HepG2 (cell line): ENCODE measurements around the gene STK4. TPM values are rescaled to one million over a fixed set of nuclear protein-coding genes. Genes with fewer than 3 reads are reported as not detected.

Source experiments
- ATAC-seq: fragments of 200-7000 bp; cut with Tn5 transposase; 3 replicates; pipeline ENCODE4 v1.9.1; 2020; ENCODE audit warnings: mild to moderate bottlenecking, moderate library complexity
- BruUV-seq: library from RNA; stranded (reverse); fragments of 400-500 nt; replicated peaks from 2 replicates; lab custom pipeline; 2021; lab: Mats Ljungman, UMichigan
- CTCF ChIA-PET: fragments of 300-600 bp; formaldehyde crosslinking; extraction: SDS; loops from one replicate; lab custom pipeline; 2021; ENCODE audit warnings: low total read pairs, inconsistent platforms, low intra/inter-chr PET ratio; lab: Yijun Ruan, JAX
- POLR2A ChIA-PET: fragments of 350-600 bp; sonication (Branson Sonifier 250); formaldehyde crosslinking; loops from one replicate; lab custom pipeline; 2020; ENCODE audit warnings: antibody characterized with exemption, inconsistent platforms; lab: Yijun Ruan, JAX
- DNase-seq: peaks from one replicate; pipeline ENCODE4 v3.0.0-alpha.2; 2015; ENCODE audit warnings: low spot score
- FAIRE-seq: peaks from 3 replicates; lab custom pipeline; 2011; peaks lifted over from hg19 to GRCh38; lab: Jason Lieb, UNC
- H2AFZ ChIP-seq: one replicate; pipeline ENCODE4 v1.6.1; 2011; ENCODE audit warnings: low read length, inconsistent platforms
- H3K27ac ChIP-seq: fragments of 300-600 bp; 3 replicates; pipeline ENCODE4 v1.8.0; 2011; ENCODE audit warnings: mixed run types, mild to moderate bottlenecking, mixed read lengths, low read length, inconsistent platforms; ENCODE audit not compliant: insufficient read depth; ENCODE audit errors: extremely low read length
- H3K27me3 ChIP-seq, 2 experiments: fragments of 200-600 bp in 1 of 2; 2 replicates in 1 of 2; 3 replicates in 1 of 2; pipeline versions ENCODE4 v1.6.0 to v1.8.0; 2011; ENCODE audit warnings: low read length in 2 of 2, mild to moderate bottlenecking in 2 of 2, moderate library complexity in 2 of 2, inconsistent platforms in 1 of 2; ENCODE audit not compliant: insufficient read depth in 2 of 2, control insufficient read depth in 1 of 2
- H3K36me3 ChIP-seq, 2 experiments: fragments of 200-600 bp in 1 of 2; replicated peaks in 1 of 2; 2 replicates in 1 of 2; 3 replicates in 1 of 2; pipeline versions ENCODE4 v1.5.1 to v1.8.0; 2011; ENCODE audit warnings: low read length in 2 of 2, inconsistent platforms in 1 of 2; ENCODE audit not compliant: insufficient read depth in 2 of 2, control insufficient read depth in 1 of 2
- H3K4me1 ChIP-seq: 2 replicates; pipeline ENCODE4 v1.5.1; 2012; ENCODE audit warnings: low read length, inconsistent platforms; ENCODE audit not compliant: insufficient read depth
- H3K4me2 ChIP-seq: 2 replicates; pipeline ENCODE4 v1.6.0; 2011; ENCODE audit warnings: low read depth, low read length, inconsistent platforms
- H3K4me3 ChIP-seq, 3 experiments: fragments of 200-600 bp in 1 of 3; sonication (generic), shearing (Covaris generic) in 1 of 3; replicated peaks in 1 of 3; 2 replicates each; pipeline ENCODE4 v1.5.1; 2011 to 2016; ENCODE audit warnings: low read length in 3 of 3, inconsistent platforms in 2 of 3, low read depth in 2 of 3, mild to moderate bottlenecking in 2 of 3, control low read depth in 1 of 3, mixed read lengths in 1 of 3; ENCODE audit not compliant: insufficient read depth in 1 of 3
- H3K79me2 ChIP-seq: one replicate; pipeline ENCODE4 v1.6.1; 2011; ENCODE audit warnings: low read length, inconsistent platforms; ENCODE audit not compliant: insufficient read depth
- H3K9ac ChIP-seq: 2 replicates; pipeline ENCODE4 v1.6.0; 2011; ENCODE audit warnings: mild to moderate bottlenecking, low read depth, low read length, inconsistent platforms; ENCODE audit not compliant: insufficient read depth
- H3K9me3 ChIP-seq: 2 replicates; pipeline ENCODE4 v1.5.1; 2012; ENCODE audit warnings: mild to moderate bottlenecking, low read length
- H4K20me1 ChIP-seq: 2 replicates; pipeline ENCODE4 v1.6.0; 2011; ENCODE audit warnings: inconsistent platforms, mild to moderate bottlenecking, low read length, moderate library complexity; ENCODE audit not compliant: insufficient read depth
- ELF1 ChIP-seq: sonication (generic); formaldehyde crosslinking; IDR thresholded peaks from 2 replicates; pipeline ENCODE4 v1.4.0; 2020; ENCODE audit warnings: missing genetic modification reagents
- MAFF ChIP-seq: IDR thresholded peaks from 2 replicates; pipeline ENCODE4 v1.6.1; 2011; ENCODE audit warnings: low read depth, low read length, improper control_type of control experiment
- MAFK ChIP-seq, 2 experiments: IDR thresholded peaks in 1 of 2; conservative IDR thresholded peaks in 1 of 2; 2 replicates each; pipeline ENCODE4 v1.6.1; 2011; ENCODE audit warnings: improper control_type of control experiment in 2 of 2, low read length in 2 of 2
- MLXIP ChIP-seq: sonication (generic); formaldehyde crosslinking; IDR thresholded peaks from 2 replicates; pipeline ENCODE4 v1.9.0; 2021; ENCODE audit warnings: missing genetic modification reagents, borderline replicate concordance
- NCOA2 ChIP-seq: sonication (generic); formaldehyde crosslinking; IDR thresholded peaks from 2 replicates; pipeline ENCODE4 v1.8.0; 2022; ENCODE audit warnings: inconsistent platforms
- SAP130 ChIP-seq: IDR thresholded peaks from 2 replicates; pipeline ENCODE4 v1.6.1; 2016; ENCODE audit warnings: low read depth
- WGBS: methylation state at CpG from one replicate; pipeline ENCODE4 v1.1.6; 2017; ENCODE audit warnings: low lambda C conversion rate; 5-methylcytosine and 5-hydroxymethylcytosine counted together
- in situ Hi-C: cut with HindIII; loops from 2 replicates; pipeline ENCODE4 v1.10.0; 2017; ENCODE audit warnings: low pct_unique_long_range_greater_than_20kb; ENCODE audit not compliant: extremely low pct_ligation_motif_present
- intact Hi-C: fragments of 100-400 bp; cut with micrococcal nuclease; formaldehyde crosslinking; loops from one replicate; pipeline ENCODE4 v1.10.0; 2022; ENCODE audit not compliant: unreplicated experiment
- polyA plus RNA-seq, 8 experiments: library from polyadenylated mRNA; depleted of rRNA in 3 of 8; stranded (reverse) in 7 of 8; unstranded in 1 of 8; fragments of >200 nt; fragmentation: Illumina TruSeq in 4 of 8; extraction: Trizol in 4 of 8; gene quantifications; 2 replicates each; pipeline versions ENCODE4 v1.2.1 to v1.2.3, GENCODE V29; 2011 to 2016; ENCODE audit warnings: low read depth in 4 of 8, missing spikeins in 1 of 8, mixed read lengths in 1 of 8; ENCODE audit not compliant: insufficient read depth in 1 of 8
- total RNA-seq, 5 experiments: library from RNA; depleted of rRNA; stranded (reverse); fragments of >200 nt; fragmentation: Illumina TruSeq; extraction: Trizol; gene quantifications; 2 replicates each; pipeline ENCODE4 v1.2.3, GENCODE V29; 2016; ENCODE audit warnings: low read depth in 1 of 5
- TF ChIP-seq, protein P1 (sequence below): sonication (generic); formaldehyde crosslinking; IDR thresholded peaks from 2 replicates; pipeline ENCODE4 v1.5.0; 2020; ENCODE audit warnings: mild to moderate bottlenecking, missing genetic modification reagents, moderate library complexity

The STK4 gene
- total and polyA plus RNA-seq, 2 of the 13 experiments (the other 11 are each of a cell fraction or from before 2014, with no cell fraction given) = 25.6 to 38.3 TPM

- no peak for DNase-seq
- in situ Hi-C loops = no loop called here
- Histone ChIP-seq H4K20me1 (no peaks in the 10 kb centered on the region), H3K9ac (no peak within 1 kb of the TSS), H3K79me2 (no peaks in the 10 kb centered on the region), H3K4me3 (no peak within 1 kb of the TSS)
- no peak for TF ChIP-seq SAP130 (CRISPR knock-in tag)
- TF ChIP-seq, protein P1, sequence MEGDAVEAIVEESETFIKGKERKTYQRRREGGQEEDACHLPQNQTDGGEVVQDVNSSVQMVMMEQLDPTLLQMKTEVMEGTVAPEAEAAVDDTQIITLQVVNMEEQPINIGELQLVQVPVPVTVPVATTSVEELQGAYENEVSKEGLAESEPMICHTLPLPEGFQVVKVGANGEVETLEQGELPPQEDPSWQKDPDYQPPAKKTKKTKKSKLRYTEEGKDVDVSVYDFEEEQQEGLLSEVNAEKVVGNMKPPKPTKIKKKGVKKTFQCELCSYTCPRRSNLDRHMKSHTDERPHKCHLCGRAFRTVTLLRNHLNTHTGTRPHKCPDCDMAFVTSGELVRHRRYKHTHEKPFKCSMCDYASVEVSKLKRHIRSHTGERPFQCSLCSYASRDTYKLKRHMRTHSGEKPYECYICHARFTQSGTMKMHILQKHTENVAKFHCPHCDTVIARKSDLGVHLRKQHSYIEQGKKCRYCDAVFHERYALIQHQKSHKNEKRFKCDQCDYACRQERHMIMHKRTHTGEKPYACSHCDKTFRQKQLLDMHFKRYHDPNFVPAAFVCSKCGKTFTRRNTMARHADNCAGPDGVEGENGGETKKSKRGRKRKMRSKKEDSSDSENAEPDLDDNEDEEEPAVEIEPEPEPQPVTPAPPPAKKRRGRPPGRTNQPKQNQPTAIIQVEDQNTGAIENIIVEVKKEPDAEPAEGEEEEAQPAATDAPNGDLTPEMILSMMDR (CRISPR knock-in tag) = peak; percentile 26; the same call in 1 of the 2 replicates
- TF ChIP-seq, all 625 proteins: peak for 1
- H3K36me3 ChIP-seq = no peaks in the 10 kb centered on the region
- 4% methylated on average over 5 of the region's 6 CpGs for WGBS
- no peaks in the 10 kb centered on the region for H3K9me3 ChIP-seq
- no TSS peak for BruUV-seq
- no peak within 1 kb of the TSS for H2AFZ ChIP-seq
- H3K4me2 ChIP-seq = no peak within 1 kb of the TSS
- H3K27me3 ChIP-seq = peaks cover 1 to 6% of the 10 kb centered on the region in 2 experiments; a peak in 2 of 5 replicates
- intact Hi-C loops = no loop called here
- H3K4me1 ChIP-seq = peaks cover 7% of the 10 kb centered on the region; the same call in 1 of the 2 replicates
- no peak within 1 kb of the TSS for H3K27ac ChIP-seq
- no peak for FAIRE-seq
- ATAC-seq = no peak; the same call in 2 of the 3 replicates
- POLR2A ChIA-PET = no interaction called here
- CTCF ChIA-PET = no interaction called here
Observed at GRCh38 chr20:45124365-45124764, 158.1 kb downstream of the STK4 start, which contains the start of gene WFDC12. Gene WFDC12 (minus strand): TSS chr20:45124465. CDS start chr20:45124447, 18 bp downstream.

- Histone ChIP-seq H2AFZ (no peak overlapping the region), H3K4me1 (no peaks in the 10 kb centered on the region), H3K27ac (no peak overlapping the region), H4K20me1 (no peaks in the 10 kb centered on the region), H3K4me2 (no peak overlapping the region), H3K79me2 (no peaks in the 10 kb centered on the region), H3K9me3 (no peaks in the 10 kb centered on the region), H3K36me3 (no peaks in the 10 kb centered on the region), H3K4me3 (no peak overlapping the region), H3K27me3 (peaks cover 1 to 6% of the 10 kb centered on the region in 2 experiments; a peak in 2 of 5 replicates), H3K9ac (no peak overlapping the region)
- FAIRE-seq (peak; percentile 70), ATAC-seq (no peak), DNase-seq (no peak)
- intact Hi-C loops (no loop called here), in situ Hi-C loops (no loop called here)
- ChIA-PET POLR2A (no interaction called here), CTCF (no interaction called here)
- TF ChIP-seq NCOA2 (CRISPR knock-in tag) (no peak), MAFF (peak; percentile 29; the same call in 1 of the 2 replicates), ELF1 (CRISPR knock-in tag) (no peak), MLXIP (CRISPR knock-in tag) (no peak), MAFK (conservative IDR thresholded peaks at IDR 0.05 in 1 of 2, IDR thresholded peaks at IDR 0.05 in 1 of 2; ENCODE audit: low read length in 2 of 2) (peak; percentile 28 to 44; a peak in 2 of 4 replicates)
- WGBS = 50% methylated on average over 2 of the region's 2 CpGs
- no TSS peak for BruUV-seq
Observed at GRCh38 chr20:45128099-45128498, 161.8 kb downstream of the STK4 start.
